DMS79 (cell line): ENCODE results near the gene C1orf21.

Experiments
- DNase-seq: peaks from one replicate; lab custom pipeline; 2025; lab: John Stamatoyannopoulos, UW

C1orf21 gene

GRCh38 chr1:184650177-184650866 is 263.5 kb downstream of the C1orf21 start:
- no peak for DNase-seq

- DNase-seq, result no peak
Measured at GRCh38 chr1:184655185-184655584, 268.4 kb downstream of the C1orf21 start.

GRCh38 chr1:184656221-184656620 is 269.4 kb downstream of the C1orf21 start:
- no peak for DNase-seq

- DNase-seq, result no peak
Measured at GRCh38 chr1:184658055-184658454, 271.2 kb downstream of the C1orf21 start.

GRCh38 chr1:184660462-184661191 is 273.8 kb downstream of the C1orf21 start:
- no peak for DNase-seq

- DNase-seq, result no peak
Measured at GRCh38 chr1:184661801-184662200, 275.0 kb downstream of the C1orf21 start.

GRCh38 chr1:184664042-184664660 is 277.3 kb downstream of the C1orf21 start:
- DNase-seq, result no peak

GRCh38 chr1:184664661-184665060 is 277.8 kb downstream of the C1orf21 start:
- no peak for DNase-seq

GRCh38 chr1:184665360-184665759 is 278.5 kb downstream of the C1orf21 start:
- DNase-seq, result no peak

GRCh38 chr1:184669391-184669790 is 282.6 kb downstream of the C1orf21 start:
- DNase-seq, result no peak

- no peak for DNase-seq
Measured at GRCh38 chr1:184672013-184672726, 285.3 kb downstream of the C1orf21 start.

- DNase-seq, result no peak
Measured at GRCh38 chr1:184673305-184673704, 286.5 kb downstream of the C1orf21 start.

GRCh38 chr1:184677344-184677743 is 290.5 kb downstream of the C1orf21 start:
- no peak for DNase-seq
